ENCODE results near the gene CORO1A. TPM values are rescaled to one million over a fixed set of nuclear protein-coding genes. Genes with fewer than 3 reads are reported as not detected.
A peak's percentile ranks its signal among the peaks of the same experiment; 100 is the strongest.

The CORO1A gene
- total RNA-seq, result 100 to 1,000 TPM in 1 of 2 donors, 10 to 100 TPM in 1; 29.3 to 172 TPM
- polyA plus RNA-seq (ENCODE audit: insufficient read length in 6 of 6), result 10 to 100 TPM; 16.0 to 24.4 (median 17.9) TPM
- long read RNA-seq, donor 1, transcript CORO1A-201 (11 exons, 1,803 nt), result major isoform, 5 of 6 reads
- long read RNA-seq, donor 1, partial matches to known transcripts, result 0 of 6 reads
- long read RNA-seq, donor 1, other reads (novel, unspliced or antisense), result 0 of 6 reads
- long read RNA-seq, donor 2, transcript CORO1A-201 (11 exons, 1,803 nt), result major isoform, 7 of 7 reads
- long read RNA-seq, donor 2, partial matches to known transcripts, result 0 of 7 reads
- long read RNA-seq, donor 2, other reads (novel, unspliced or antisense), result 0 of 7 reads
- long read RNA-seq, donor 3, partial matches to known transcripts, result 0 of 3 reads
- long read RNA-seq, donor 3, other reads (novel, unspliced or antisense), result 0 of 3 reads
- long read RNA-seq, donor 4, transcript CORO1A-201 (11 exons, 1,803 nt), result major isoform, 31 of 38 reads
- long read RNA-seq, donor 4, partial matches to known transcripts, result 5 of 38 reads
- long read RNA-seq, donor 4, other reads (novel, unspliced or antisense), result 2 of 38 reads
- long read RNA-seq, donor 5, transcript CORO1A-201 (11 exons, 1,803 nt), result major isoform, 5 of 5 reads
- long read RNA-seq, donor 5, partial matches to known transcripts, result 0 of 5 reads
- long read RNA-seq, donor 5, other reads (novel, unspliced or antisense), result 0 of 5 reads
- long read RNA-seq, donor 6, transcript CORO1A-201 (11 exons, 1,803 nt), result major isoform, 9 of 9 reads
- long read RNA-seq, donor 6, partial matches to known transcripts, result 0 of 9 reads
- long read RNA-seq, donor 6, other reads (novel, unspliced or antisense), result 0 of 9 reads
- long read RNA-seq, donor 7, partial matches to known transcripts, result 0 of 2 reads
- long read RNA-seq, donor 7, other reads (novel, unspliced or antisense), result 0 of 2 reads
- long read RNA-seq, donor 8, partial matches to known transcripts, result 0 of 4 reads
- long read RNA-seq, donor 8, other reads (novel, unspliced or antisense), result 0 of 4 reads
- long read RNA-seq, donor 9, result 0 reads
- long read RNA-seq, donor 10, transcript CORO1A-201 (11 exons, 1,803 nt), result major isoform, 237 of 268 reads
- long read RNA-seq, donor 10, partial matches to known transcripts, result 14 of 268 reads
- long read RNA-seq, donor 10, other reads (novel, unspliced or antisense), result 17 of 268 reads
- long read RNA-seq, donor 11, result 0 reads
- long read RNA-seq, donor 12, partial matches to known transcripts, result 0 of 2 reads
- long read RNA-seq, donor 12, other reads (novel, unspliced or antisense), result 0 of 2 reads

DNA sequence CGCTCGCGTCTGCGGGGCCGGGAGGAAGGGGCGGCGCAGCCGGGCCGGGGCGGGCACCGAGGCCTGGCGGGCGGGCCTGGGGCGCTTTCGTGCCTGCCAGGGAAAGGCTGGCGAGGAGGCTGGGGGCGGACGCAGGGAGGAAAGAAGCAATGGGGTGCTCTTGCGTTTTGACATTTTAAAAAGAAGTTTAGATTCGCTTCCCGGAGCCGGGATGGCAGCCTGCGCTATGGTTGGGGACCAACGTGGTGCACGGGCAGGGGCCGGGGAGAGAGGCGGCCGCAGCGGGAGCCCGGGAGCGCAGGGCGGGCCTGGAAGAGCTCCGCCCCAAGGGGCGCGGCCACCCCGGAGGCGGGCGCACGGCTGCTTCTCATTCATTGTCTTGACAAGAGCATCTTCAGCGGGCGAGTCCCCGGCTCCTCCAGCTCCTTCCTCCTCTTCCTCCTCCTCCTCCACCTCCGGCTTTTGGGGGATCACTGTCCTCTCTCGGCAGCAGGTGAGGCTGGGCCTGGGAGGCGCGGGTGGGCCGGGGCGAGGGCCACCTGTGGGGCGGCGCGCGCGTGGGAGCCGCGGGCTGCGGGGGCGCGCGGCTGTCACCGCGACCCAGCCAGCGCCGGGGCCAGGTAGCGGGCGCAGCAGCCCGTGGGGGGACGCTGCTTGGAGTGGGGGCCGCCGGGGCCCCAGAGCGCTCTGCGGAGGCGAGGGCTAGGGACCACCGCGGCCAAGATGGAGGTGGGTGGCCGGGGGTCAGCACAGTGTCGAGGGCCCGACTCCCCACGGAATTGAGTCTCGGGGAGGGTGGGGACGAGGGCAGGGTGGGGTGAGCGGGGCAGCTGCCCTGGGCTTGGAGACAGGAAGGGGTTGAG is at the start of gene CORO1A:
TSS of gene CORO1A (plus strand) at position 370 of the 863 bp plus-strand sequence. CDS start 1,608 bp downstream, outside the sequence.
- peaks cover 0 to 24% of the 10 kb centered on the region in 2 donors for H3K36me3 ChIP-seq
- intact Hi-C loops (cut with DNase I), result no loop called here
- TF ChIP-seq, protein P1, sequence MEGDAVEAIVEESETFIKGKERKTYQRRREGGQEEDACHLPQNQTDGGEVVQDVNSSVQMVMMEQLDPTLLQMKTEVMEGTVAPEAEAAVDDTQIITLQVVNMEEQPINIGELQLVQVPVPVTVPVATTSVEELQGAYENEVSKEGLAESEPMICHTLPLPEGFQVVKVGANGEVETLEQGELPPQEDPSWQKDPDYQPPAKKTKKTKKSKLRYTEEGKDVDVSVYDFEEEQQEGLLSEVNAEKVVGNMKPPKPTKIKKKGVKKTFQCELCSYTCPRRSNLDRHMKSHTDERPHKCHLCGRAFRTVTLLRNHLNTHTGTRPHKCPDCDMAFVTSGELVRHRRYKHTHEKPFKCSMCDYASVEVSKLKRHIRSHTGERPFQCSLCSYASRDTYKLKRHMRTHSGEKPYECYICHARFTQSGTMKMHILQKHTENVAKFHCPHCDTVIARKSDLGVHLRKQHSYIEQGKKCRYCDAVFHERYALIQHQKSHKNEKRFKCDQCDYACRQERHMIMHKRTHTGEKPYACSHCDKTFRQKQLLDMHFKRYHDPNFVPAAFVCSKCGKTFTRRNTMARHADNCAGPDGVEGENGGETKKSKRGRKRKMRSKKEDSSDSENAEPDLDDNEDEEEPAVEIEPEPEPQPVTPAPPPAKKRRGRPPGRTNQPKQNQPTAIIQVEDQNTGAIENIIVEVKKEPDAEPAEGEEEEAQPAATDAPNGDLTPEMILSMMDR (IDR thresholded peaks at IDR 0.05), result no peak
- DNase-seq, result peak; percentile 78 to 99 (median 86)
- ATAC-seq, result peak; percentile 86
- no peaks in the 10 kb centered on the region for H3K27me3 ChIP-seq
- peak within 1 kb of the TSS; percentile 52 to 76 for H3K4me3 ChIP-seq
- H3K9me3 ChIP-seq, result no peaks in the 10 kb centered on the region
- peaks cover 3 to 49% of the 10 kb centered on the region in 2 donors for H3K4me1 ChIP-seq
- peak within 1 kb of the TSS; percentile 77 to 97 for H3K27ac ChIP-seq

GRCh38 chr16:30136971-30137605 is 46.3 kb upstream of the CORO1A start:
- DNase-seq (no peak), ATAC-seq (peak; percentile 53)
- Histone ChIP-seq H3K9me3 (no peaks in the 10 kb centered on the region), H3K4me3 (no peak overlapping the region), H3K36me3 (no peaks in the 10 kb centered on the region), H3K4me1 (peaks cover 0 to 32% of the 10 kb centered on the region in 2 donors), H3K27ac (peak overlapping the region; percentile 15 to 76), H3K27me3 (no peaks in the 10 kb centered on the region)
- TF ChIP-seq, protein P1 (IDR thresholded peaks at IDR 0.05), result no peak
- intact Hi-C loops (cut with DNase I), result no loop called here

GRCh38 chr16:30137897-30138296 is 45.5 kb upstream of the CORO1A start:
- H3K27ac ChIP-seq, result no peak overlapping the region
- H3K9me3 ChIP-seq, result no peaks in the 10 kb centered on the region
- intact Hi-C loops (cut with DNase I), result no loop called here
- no peaks in the 10 kb centered on the region for H3K27me3 ChIP-seq
- no peaks in the 10 kb centered on the region for H3K36me3 ChIP-seq
- H3K4me1 ChIP-seq, result peaks cover 0 to 32% of the 10 kb centered on the region in 2 donors
- ATAC-seq (no peak), DNase-seq (no peak)
- H3K4me3 ChIP-seq, result no peak overlapping the region
- TF ChIP-seq, protein P1 (IDR thresholded peaks at IDR 0.05), result no peak

All from left lung (tissue), 14 donors.